Activated CD4-positive, alpha-beta T cell treated with anti-CD3 and anti-CD28 coated beads, Interleukin-2, amount 50 U/mL, for 24 hours (primary cell): Measurements from ENCODE around the gene ISCU.

Source experiments
- DNase-seq, 2 donors: peaks; one replicate each; pipeline ENCODE4 v3.0.0-alpha.2; 2020; ENCODE audit warnings: low read depth in 1 of 2, low spot score in 1 of 2

Gene ISCU

GRCh38 chr12:108602209-108602705 lies 39.9 kb downstream of the ISCU start:
- DNase-seq, result no peak

GRCh38 chr12:108602976-108603704 lies 40.7 kb downstream of the ISCU start:
- DNase-seq, result no peak

- DNase-seq, result no peak
These were observed 41.3 kb downstream of the ISCU start for GRCh38 chr12:108603743-108604142.

- DNase-seq, result no peak
These were observed 42.0 kb downstream of the ISCU start for GRCh38 chr12:108604208-108604941.

- no peak for DNase-seq
These were observed 42.7 kb downstream of the ISCU start for GRCh38 chr12:108605000-108605689.

GRCh38 chr12:108605690-108606406 lies 43.5 kb downstream of the ISCU start:
- no peak for DNase-seq

- no peak for DNase-seq
These were observed 44.1 kb downstream of the ISCU start for GRCh38 chr12:108606492-108606891.

- no peak for DNase-seq
These were observed 45.7 kb downstream of the ISCU start for GRCh38 chr12:108607981-108608600.

- no peak for DNase-seq
These were observed 46.2 kb downstream of the ISCU start for GRCh38 chr12:108608616-108609015.

- no peak for DNase-seq
These were observed 47.3 kb downstream of the ISCU start for GRCh38 chr12:108609537-108610335.

GRCh38 chr12:108610336-108610815 lies 48.0 kb downstream of the ISCU start:
- no peak for DNase-seq

- DNase-seq, result no peak
These were observed 48.6 kb downstream of the ISCU start for GRCh38 chr12:108610856-108611605.

GRCh38 chr12:108611884-108612415 lies 49.6 kb downstream of the ISCU start:
- peak in 1 of 2 donors; percentile 40 for DNase-seq

- no peak for DNase-seq
These were observed 50.4 kb downstream of the ISCU start for GRCh38 chr12:108612788-108613282.

- no peak for DNase-seq
These were observed 51.2 kb downstream of the ISCU start for GRCh38 chr12:108613548-108613947.

- DNase-seq, result no peak
These were observed 51.6 kb downstream of the ISCU start for GRCh38 chr12:108614041-108614440.

- DNase-seq, result no peak
These were observed 52.2 kb downstream of the ISCU start for GRCh38 chr12:108614639-108615038.

GRCh38 chr12:108615918-108616317 lies 53.5 kb downstream of the ISCU start:
- DNase-seq, result no peak

GRCh38 chr12:108616359-108616758 lies 54.0 kb downstream of the ISCU start:
- no peak for DNase-seq
